ENCODE results near the gene GSK3A.

GRCh38 chr19:42233678-42234292 is 8.6 kb downstream of the GSK3A start:
- TF ChIP-seq CTCF (IDR thresholded peaks at IDR 0.05; ENCODE audit: poor library complexity) (no peak), EZH2 (IDR thresholded peaks at IDR 0.05; ENCODE audit: borderline replicate concordance) (no peak), EZH2phosphoT487 (IDR thresholded peaks at IDR 0.05; ENCODE audit: low read depth, severe bottlenecking, unreplicated experiment) (no peak)
